Kidney glomerular epithelial cell (primary cell): ENCODE measurements around the gene TMEM229B.

Experiments used
- DNase-seq: peaks from one replicate; lab custom pipeline; 2025; lab: John Stamatoyannopoulos, UW

The TMEM229B gene

DNA sequence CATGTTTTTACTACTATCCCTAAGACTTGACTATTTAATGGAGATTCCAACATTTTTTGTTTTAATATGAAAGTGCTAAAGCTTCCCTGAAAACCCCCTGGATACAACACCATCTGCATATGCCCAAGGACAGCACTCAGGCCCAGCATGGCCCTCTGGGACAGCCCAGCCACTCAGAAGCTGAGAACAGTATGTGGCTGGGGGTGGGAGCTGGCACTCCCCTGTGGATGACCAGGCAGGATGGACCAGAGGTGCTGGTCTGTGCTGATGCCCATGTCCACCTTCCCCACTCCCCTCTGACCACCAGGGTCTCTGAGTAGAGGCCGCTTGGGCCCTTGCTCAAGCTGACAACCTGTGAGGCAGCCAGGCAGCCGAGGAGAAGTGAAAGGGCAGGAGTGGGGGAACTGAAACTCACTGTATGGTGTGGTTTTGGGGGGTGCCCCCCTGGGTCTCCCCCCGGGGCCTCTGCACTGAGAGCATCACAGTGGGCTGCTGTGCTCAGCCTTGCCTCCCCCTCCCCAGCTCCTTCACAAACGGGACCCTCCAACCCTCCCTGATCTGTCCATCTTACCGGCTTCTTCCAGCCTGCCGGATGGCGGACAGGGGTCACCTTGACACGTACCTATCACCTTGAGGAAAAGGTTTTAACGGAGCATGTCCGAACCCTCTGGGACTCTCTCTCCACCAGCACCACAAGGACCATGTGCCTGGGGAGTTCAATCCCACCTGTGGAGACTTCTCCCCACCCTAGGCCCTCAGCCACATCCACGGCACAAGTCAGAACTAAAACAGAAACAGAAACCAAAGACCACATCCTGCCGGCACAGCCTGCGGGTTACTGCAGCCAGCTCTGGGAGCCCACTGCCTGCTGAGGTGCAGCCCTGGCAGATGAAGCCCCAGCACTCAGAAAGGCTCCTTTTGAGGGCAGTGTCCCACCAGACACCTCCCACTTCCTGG lies at the start of gene TMEM229B:
TMEM229B (minus strand) TSS at position 785 of the 957 bp plus-strand sequence. CDS start 14,798 bp downstream, outside the sequence.
- no peak for DNase-seq

DNA sequence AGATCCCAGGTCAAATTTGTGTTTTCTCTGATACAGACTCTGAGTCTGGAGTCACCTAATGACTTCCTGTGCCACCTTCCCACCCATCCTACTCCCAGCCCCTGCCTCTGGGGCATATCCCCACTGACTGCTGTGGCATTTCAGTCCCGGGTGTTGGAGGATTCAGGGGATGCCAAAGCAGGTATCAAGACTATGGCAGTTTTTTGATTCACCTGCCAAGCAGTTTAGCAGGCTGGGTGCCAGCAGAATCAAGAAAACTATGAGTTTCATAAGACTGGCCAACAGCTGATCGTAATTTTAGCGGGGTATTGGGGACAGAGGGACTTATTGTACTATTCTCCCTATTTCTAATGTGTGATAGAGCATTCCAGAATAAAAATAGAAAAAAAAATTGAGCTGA lies 49.2 kb upstream of the TMEM229B start:
- no peak for DNase-seq

DNA sequence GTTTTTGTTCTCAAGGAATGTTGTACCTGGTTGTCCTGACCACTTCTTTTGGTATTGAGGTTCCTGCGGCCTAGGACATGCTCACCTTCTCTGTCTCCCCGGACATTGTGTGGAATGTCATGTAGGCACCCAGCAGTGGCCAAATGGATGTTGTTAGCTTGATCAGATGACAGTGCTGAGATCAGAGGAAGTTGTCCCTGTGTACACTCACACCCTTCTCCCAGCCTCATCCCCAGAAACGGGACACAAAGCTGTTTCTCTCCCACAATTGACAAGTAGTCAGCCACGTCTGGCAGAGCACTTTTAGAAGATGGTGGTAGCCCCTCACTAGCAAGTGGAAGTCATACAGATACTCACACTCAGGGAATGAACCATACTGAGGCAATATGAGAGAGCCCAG lies 47.6 kb upstream of the TMEM229B start:
- no peak for DNase-seq

DNA sequence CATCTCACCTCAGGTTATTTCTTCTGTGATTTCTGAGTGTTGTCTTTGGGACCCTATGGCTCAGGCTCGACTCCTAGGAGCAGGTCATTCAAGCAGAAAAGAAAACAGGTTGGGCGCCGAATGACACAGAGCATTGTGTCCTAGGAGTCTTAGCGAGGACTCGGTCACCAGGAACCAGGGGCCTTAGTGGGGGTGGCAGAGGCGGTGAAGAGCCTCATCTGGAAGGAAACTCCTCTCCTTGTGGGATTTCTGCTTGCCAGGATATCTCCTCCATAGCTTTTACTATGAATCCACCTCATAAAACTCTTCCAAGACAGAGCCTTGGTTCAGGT lies 45.2 kb upstream of the TMEM229B start:
- peak; percentile 62 for DNase-seq

DNA sequence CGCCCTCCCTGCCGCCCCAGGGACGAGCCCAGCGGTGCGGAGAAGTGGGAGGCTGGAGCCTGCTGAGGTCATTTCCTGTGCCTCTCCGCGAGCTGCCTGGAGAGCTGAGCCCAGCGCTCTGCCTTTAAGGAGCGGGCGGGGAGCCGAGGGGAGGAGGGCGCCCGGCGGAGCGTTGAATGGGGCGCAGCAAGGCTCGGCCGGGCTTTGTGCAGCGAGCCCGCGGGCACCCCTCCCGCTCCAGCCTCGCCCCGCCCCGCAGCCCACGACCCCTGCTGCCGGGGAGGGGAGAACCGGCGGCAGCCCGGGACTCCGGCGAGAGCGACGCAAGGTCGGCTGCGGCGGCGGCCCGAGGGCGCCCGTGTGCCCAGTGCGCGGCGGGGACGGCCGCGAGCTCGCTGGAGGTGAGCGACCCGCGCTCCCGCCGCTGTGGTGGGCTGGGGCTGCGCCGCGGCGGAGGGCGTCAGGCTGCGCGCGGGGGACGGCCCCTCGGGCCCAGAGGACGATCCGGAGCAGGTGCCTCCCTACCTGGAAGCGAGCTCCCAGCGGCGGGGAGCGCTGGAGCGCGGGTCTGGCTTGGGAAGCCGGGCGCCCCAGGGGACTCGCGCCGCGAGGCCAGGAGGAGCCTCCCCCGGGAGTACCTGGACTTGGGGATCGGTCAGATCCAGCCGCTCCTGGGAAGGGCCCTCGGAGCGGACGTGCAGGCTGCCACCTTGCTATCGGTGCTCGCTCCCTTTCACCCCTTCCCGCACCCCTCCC lies 44.7 kb upstream of the TMEM229B start, which contains the start of gene PLEKHH1:
PLEKHH1 (plus strand) TSS at position 293 of the 756 bp plus-strand sequence. CDS start 8,578 bp downstream, outside the sequence.
- peak; percentile 77 for DNase-seq

DNA sequence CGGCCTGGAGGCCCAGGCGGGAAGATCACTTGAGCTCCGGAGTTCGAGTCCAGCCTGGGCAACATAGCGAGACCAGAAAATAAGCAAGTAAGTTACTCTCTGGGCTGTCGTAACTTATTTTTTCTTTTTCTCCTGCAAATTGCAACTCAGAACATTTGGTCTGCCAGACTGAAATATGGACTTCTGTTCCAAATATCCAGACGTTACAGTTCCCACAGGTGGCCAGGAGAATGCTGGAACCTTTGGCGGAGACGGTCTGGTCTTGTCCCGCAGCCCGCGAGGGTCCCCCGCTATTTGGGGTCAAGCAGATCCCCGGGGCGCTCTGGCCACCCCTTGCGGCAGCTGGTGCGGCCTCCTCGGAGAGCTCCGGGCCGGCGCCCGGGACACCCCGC lies 44.1 kb upstream of the TMEM229B start:
- DNase-seq = no peak

DNA sequence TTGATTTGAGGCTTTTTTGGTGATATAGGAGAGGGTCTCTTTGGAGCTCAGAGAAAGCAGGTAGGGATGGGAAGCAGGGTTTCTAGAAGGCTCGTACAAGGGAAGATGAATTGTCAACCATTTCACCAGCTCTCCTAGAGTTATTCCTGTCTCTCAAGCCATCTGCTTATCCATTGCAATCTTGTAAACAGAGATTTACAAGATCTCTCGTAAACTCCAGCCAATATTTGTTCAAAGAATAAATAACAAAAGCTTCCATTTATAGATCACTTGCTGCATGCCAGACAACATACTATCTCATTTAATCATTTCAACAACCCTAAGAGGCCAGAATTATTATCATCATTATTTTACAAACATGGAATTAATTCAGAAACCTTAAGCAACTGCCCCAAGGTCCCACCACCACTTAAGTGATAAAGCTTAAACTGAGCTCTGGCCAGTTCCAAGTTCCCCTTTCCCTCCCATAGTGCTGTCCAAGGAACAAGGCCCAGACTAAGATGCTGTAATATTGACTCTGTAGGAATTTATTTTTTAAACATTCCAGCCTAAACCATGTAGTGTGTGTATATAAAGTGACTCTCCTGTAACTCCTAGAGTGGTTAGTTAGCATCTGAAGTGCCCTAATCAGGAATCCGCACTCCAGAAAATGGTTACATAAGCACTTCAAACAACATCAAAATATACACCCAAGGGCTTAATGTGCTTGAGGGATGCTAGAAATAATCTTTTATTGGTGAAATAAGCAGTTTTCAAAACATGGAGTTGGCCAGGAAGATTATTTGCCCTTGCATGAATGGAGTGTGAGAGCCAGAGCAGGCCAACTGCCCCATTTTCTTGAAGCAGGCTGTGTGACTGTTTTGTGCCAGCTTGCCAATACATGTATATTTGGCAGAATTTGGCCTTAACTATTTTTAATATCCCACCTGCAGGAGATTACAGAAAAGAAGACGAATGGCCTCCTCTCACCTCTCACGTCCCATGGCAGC lies 41.7 kb upstream of the TMEM229B start:
- DNase-seq = no peak

DNA sequence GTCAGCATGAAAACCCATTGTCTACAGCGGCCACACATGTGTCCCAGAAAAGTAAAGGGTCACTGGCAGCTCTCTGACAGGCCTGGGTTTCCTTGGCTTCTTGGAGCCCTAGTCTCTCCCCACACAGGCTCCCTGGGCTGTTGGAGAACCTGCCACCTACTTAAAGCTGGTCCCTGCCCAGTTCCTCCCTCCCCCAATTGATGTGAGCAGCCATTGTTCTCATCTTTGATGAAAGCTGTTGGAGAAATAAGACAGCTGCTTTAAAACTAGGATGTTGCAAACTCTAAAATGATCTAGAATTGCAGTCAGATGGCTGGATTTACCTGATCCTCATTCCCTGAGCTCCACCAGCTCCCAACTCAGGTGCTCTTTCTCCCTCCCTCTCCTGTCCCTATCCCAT lies 39.8 kb upstream of the TMEM229B start:
- DNase-seq = no peak

DNA sequence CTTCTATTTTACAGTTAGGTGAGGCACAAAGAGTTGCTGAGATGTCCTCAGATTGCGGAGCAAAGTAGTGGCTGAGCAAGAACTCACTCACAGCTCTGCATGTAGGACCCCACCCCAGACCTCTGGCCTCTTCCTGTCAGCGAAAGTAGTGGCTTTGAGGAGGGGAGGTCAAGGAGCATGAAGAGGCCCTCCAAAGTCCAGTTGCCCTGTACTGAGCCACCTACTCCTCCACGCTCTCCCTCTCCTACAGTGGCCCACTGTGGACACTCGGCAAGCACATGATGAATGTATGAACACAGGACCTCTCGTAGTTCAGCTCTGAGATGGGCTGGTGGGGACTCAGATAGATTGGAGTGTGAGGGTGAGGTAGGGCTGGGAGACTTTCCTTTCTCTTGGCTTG lies 39.2 kb upstream of the TMEM229B start:
- no peak for DNase-seq

DNA sequence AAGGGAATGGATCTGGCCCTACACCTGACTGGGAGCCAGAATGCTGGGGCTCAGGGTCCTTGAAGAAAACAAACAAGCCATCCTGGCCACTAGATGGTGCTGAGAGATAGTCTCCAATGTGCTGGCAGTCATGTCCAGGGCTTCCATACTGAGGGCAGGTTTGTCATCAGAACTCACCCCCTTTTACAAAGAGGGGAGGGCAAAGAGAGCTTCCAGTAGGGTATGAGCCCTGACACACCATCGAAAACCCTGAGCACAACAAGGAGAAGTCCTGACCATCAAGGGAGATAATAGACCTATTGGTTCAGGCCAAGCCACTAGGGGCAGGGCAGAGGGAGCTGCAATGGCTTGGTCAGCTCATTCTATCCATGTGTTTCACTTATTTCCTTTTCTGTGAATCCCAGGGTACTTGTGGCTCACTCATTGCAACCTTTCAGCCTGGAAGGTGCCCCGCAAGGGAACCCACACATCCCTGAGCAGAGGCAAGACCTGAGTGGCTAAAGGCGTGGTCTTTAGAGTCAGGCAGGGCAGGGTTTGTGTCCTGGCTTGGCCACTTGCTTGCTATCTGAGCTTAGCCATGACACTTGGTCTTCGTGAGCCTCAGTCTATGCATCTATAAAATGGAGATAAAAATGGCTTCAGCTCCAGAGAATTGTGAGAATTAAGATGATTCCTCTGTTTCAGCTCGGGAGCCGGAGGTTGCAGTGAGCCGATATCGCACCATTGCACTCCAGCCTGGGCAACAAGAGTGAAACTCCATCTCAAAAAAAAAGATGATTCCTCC lies 38.3 kb upstream of the TMEM229B start:
- peak; percentile 51 for DNase-seq

DNA sequence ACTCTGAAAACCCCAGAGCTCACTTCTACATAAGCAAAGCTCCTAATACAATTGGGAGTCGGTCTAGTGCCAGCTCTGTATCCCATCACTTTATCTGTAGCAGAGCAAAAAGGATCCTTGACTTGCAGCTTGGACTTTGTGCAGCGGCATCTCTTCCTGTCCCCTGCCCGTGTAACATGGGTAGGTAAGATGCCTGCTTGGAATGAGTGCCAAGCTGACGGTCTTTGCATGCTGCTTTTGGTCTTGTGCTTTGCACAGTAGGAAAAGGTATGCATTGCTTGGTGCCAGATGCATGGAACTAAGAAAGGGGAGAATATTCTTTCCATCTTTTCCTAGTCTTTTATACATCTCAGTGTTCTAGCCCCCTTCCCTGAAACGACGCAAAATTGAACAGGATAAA lies 37.7 kb upstream of the TMEM229B start:
- no peak for DNase-seq

DNA sequence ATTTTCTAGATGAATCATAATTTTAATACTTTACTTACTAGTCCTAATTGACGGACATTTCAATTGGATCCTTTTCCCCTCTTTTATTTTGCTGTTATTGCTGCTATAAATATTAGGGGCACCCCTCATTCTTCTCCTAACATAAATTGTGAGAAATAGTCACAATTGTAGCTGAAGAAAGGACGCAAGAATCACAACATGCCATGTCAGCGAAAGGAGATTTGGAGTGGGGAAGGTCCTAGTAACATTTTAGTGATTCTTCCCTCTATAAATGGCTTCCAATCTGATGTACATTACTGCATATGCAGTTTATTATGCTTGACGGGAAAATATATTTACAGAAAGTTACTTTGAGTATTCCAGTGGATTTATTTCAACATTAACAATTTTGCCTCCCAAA lies 36.9 kb upstream of the TMEM229B start:
- DNase-seq = no peak

DNA sequence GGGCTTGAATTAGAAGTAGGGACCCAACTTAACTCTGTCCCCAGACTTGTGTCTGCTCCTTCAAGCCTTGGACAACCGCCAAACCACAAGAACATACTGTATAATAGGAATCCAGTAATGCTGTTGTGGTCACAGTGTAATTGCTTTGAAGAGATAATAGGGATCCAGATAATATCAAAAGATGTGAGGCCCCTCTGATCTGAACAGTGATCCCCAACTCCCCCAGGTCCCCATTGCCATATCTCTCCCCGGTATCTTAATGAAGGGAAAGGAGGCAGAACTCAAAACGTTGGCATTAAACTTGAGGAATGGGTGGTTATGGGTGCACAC lies 36.1 kb upstream of the TMEM229B start:
- DNase-seq = no peak

DNA sequence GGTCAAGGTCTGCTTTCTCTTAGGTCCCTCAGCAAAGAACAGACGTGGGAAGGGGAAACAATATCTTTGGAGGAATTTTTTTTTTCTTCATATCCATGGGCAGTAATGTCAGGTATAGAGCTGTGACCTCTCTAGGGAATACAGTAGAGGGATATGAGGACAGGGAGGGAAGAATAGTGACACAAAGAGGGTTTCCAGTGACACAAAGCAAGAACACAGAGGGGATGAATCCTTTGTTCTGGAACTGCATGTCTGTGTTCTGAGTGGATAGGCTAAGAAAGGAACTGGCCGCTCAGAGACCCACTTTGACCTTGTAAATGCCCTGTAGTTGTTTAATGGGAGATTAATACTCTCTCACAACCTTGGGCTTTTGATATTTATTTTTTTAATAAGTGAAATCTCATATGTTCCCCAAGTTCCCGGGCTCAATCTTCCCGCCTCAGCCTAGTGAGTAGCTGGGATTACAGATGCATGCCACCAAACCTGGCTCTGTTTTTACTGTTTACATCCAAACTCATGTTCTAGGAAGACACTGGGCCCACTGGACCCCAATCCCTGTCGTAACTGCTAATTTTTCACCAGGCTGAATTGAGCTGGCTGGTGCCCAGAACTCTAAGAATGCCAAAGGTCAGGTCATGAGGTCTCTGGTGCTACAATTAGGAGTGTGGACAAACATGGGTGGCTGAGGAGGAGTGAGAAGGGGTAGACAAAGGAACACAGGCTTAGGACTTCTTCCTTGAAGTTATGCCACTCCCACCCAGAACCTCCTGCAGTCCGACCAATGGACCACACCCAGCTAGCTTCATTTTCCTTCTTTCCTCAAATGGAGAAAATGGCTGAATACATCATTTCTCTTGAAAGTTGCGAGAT lies 35.5 kb upstream of the TMEM229B start:
- no peak for DNase-seq

DNA sequence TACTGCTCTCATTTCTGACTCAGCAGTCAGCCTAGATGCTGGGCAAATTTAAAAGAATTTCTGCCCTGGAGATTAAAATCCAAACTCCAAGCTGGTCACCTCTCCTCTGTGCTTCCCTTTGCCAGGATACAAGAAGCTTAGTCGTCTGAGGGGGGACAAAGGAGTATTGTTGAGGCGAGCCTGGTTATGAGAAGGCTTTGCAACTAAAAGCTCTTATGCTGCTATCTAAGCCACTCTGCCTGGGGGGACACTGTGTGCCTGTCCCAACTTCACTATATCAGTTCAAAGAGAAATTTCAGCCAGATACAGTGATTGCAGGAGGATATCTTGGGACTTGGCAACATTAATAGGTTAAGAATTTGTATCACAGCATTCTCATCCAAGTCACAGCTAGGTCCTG lies 33.7 kb upstream of the TMEM229B start:
- DNase-seq = no peak

DNA sequence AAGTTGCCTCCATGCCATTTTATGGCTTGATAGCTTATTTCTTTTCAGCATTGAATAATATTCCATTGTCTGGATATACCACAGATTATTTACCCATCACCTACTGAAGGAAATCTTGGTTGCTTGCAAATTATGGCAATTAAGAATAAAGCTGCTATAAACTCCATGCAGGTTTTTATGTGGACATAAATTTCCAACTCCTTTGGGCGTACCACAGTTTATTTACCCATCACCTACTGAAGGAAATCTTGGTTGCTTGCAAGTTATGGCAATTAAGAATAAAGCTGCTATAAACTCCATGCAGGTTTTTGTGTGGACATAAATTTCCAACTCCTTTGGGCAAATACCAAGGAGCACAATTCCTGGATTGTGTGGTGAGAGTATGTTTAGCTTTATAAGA lies 32.0 kb upstream of the TMEM229B start:
- no peak for DNase-seq

DNA sequence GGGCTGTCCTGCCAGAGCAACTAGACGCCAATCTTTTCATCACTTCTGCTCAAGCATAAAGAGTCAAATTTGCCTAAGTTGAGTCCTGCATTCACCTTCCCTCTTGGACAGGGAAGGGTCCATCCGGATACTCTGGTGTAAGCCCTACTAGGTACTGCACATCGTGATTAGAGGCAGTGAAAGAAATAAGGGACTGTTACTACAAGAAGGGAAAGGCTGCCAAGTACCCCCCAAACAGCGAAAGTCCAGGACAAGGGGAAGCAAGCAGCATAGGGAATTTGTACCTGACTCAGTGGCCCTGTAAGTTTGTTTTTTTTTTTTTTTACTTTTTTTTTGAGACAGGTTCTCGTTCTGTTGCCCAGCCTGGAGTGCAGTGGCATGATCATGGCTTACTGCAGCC lies 30.9 kb upstream of the TMEM229B start:
- DNase-seq = no peak

DNA sequence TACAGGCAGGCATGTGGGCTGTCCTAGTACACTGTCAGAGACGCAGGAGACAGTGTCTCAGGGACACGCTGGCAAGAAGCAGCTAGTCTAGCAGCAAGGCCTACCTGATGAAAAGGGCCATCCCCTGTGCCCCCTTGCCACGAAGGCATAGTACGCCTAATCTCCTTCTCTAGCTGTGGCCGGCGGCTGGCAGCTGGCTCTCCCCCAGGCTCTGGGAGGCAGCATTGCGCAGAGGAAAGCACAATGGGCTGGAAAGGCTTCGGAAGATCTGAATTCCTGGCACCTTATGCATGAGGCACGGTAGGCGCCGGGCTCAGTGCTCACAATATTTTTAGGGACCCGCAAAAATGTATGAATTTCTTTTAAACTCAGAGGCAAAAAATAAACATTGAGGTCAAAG lies 28.6 kb upstream of the TMEM229B start:
- DNase-seq = no peak

DNA sequence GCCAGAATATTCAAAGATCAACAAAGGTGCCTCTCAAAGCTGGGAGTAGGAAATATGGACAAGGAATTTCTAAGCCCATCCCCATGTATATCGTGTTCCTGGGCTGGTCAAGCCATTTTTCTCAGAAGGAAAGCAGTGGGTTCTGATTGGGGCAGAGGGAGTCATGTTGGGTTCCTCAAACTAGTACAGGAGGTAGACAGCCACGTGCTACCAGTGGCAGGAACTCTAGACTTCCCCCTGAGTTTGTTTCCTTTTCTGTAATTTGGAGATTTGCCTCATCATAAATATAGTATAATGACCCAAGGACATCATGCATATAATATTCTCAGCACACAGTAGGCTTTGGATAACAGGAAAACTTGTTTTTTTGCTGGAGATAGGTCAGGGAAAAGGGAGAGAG lies 28.2 kb upstream of the TMEM229B start:
- DNase-seq = no peak

DNA sequence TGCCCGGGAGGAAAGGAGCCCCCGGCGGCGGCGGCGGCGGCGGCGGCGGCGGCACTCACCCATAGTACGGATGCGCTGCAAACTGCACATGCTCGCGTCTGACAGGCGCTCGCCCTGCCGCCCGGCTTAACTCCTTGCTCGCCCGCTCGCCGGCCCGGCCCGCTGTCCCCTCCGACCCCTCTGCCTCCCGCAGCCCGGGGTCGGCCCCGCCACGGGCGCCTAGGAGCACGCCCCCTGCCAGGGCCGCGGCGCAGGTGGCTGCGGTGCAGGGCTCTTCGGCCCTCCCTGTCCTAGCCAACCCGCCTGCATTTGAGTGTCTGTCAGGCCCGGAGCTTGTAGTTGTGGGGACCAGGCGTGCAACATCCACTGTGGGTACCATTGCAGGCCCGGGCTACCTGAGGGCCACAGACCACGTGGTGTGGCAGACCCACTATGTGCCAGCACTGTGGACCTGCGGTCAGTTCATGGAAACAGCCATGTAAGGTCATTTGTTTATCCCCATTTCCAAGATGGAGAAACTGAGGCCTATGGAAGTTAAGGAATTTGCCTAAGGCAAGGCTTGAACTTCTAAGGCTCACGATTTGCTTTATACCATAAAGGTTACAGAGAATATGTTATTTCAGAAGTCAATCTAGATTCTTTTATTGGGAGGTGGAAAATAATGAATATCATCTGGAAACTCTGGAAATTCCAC lies 27.0 kb upstream of the TMEM229B start:
- DNase-seq = no peak
